Measurements from ENCODE around the gene AGO4.
A peak's percentile ranks its signal among the peaks of the same experiment; 100 is the strongest.
"Not testable (repeated sequence)": the region's sequence is repeated elsewhere in the genome, so short reads cannot be mapped to it uniquely, and the experiment has no call there.

The AGO4 gene

DNA sequence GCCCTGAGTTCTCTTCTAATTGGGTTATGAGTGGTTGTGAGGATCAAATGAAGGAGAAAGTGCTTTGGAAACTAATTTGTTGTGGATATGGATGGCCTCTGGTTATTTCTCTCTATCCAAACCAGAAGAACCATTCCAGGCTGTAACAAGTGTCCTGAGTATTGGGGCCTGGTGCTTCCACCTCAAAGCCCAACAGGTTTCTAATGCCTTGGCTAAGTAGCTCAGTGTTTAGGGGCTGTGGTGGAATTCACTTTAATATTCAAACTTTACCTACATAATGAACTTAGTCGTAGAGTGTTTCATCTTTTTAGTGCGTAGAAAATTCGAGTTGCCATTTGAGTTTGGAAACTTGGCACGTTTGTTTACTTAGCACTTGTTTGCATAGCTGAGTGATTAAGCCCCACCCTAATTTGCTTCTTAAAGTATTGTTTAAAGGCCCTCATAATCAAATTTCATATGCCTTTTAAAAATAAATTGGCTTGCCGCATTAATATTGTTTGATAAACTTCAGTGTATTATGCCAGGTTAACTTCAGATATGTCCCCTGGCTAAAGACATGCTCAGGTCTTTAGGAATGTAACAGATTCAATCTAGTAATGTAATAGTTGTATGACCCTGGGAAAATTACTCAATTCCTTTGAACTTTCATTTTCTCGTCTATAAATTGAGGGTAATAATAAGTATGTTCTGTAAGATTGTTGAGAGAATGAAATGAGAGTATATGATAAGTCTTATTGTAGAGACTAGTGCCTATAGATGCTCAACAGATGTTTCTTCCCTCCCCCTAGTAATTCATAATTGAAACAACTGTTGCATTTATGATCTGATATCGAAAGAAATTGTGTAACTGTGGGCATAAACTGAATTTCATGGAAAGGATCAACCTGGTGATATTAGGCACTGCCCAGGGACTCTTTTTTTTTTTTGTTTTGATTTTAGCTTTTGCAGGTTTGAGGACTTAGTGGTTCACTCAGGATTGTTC lies 1.6 kb downstream of the AGO4 start:
- no peak overlapping the region for H3K27ac ChIP-seq (ENCODE audit: low read length)
- peaks cover 4% of the 10 kb centered on the region for H3K4me1 ChIP-seq (ENCODE audit: low read length)
- H3K9me2 ChIP-seq (replicated peaks; ENCODE audit: insufficient read depth, low read length), result no peaks in the 10 kb centered on the region
- H4K20me1 ChIP-seq (ENCODE audit: insufficient read depth, low read length), result no peaks in the 10 kb centered on the region
- H3K9me3 ChIP-seq (replicated peaks; ENCODE audit: insufficient read depth, low read length), result no peaks in the 10 kb centered on the region
- peak overlapping the region; percentile 57 for H2AFZ ChIP-seq (ENCODE audit: low read length)
- no peaks in the 10 kb centered on the region for H3K79me2 ChIP-seq (ENCODE audit: low read length)
- H3F3A ChIP-seq (ENCODE audit: insufficient read depth, low read length), result 0 out of 2 replicates have a peak, but pooled peaks cover 6% of the 10 kb centered on the region
- DNase-seq, result no peak
- no peaks in the 10 kb centered on the region for H3K36me3 ChIP-seq (replicated peaks; ENCODE audit: insufficient read depth, low read length)
- peak overlapping the region; percentile 58 for H3K4me2 ChIP-seq (ENCODE audit: low read depth, low read length)
- peak overlapping the region; percentile 70; the same call in 1 of the 2 replicates for H3K9ac ChIP-seq (ENCODE audit: low read length)
- H3K27me3 ChIP-seq (replicated peaks; ENCODE audit: insufficient read depth, low read length), result no peaks in the 10 kb centered on the region
- TF ChIP-seq EZH2phosphoT487 (IDR thresholded peaks at IDR 0.05; ENCODE audit: low read length) (no peak), EZH2 (optimal IDR thresholded peaks at IDR 0.05; ENCODE audit: low read depth, low read length) (no peak)
- TF ChIP-seq, protein P1, sequence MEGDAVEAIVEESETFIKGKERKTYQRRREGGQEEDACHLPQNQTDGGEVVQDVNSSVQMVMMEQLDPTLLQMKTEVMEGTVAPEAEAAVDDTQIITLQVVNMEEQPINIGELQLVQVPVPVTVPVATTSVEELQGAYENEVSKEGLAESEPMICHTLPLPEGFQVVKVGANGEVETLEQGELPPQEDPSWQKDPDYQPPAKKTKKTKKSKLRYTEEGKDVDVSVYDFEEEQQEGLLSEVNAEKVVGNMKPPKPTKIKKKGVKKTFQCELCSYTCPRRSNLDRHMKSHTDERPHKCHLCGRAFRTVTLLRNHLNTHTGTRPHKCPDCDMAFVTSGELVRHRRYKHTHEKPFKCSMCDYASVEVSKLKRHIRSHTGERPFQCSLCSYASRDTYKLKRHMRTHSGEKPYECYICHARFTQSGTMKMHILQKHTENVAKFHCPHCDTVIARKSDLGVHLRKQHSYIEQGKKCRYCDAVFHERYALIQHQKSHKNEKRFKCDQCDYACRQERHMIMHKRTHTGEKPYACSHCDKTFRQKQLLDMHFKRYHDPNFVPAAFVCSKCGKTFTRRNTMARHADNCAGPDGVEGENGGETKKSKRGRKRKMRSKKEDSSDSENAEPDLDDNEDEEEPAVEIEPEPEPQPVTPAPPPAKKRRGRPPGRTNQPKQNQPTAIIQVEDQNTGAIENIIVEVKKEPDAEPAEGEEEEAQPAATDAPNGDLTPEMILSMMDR (IDR thresholded peaks at IDR 0.05; ENCODE audit: low read length), result no peak
- peak overlapping the region; percentile 84 for H3K4me3 ChIP-seq (ENCODE audit: low read length)

DNA sequence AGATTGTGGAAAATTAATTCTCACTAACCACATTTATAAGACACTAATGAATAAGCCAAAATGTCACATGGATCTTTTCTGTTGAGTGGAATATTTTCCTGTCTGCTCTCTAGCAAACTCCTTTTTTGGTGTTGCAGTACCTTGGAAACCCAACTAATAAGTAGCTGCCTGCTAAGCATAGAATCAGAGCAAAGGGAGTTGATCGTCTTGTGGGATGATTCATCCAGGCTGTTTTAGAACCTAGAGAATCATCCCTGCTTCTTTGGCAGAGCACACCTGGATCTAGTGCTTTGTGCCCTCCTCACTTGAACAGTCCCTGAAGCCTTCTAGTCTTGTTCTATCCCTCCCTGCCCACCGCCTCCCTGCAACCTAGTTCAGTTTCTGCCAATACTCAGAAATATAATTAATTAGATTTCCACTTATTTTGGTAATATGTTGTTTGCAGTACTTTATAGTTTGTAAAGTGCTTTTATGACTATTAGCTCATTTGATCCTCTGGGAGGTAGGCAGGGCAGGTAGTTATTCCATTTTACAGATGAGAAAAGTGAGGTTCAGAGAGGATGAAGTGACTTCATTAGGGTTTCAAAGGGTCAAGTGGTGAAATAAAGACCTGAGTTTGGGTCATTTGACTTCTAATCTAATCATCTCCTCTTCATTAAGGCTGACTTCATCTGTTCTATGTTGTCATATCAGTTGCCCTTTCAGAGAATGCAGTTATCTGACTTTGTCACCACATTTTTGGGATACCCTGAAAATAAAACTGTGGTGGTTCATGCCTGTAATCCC lies 2.5 kb downstream of the AGO4 start:
- Histone ChIP-seq H3K36me3 (replicated peaks; ENCODE audit: insufficient read depth, low read length) (no peaks in the 10 kb centered on the region), H4K20me1 (ENCODE audit: insufficient read depth, low read length) (no peaks in the 10 kb centered on the region), H3K4me2 (ENCODE audit: low read depth, low read length) (no peak overlapping the region), H3K9me2 (replicated peaks; ENCODE audit: insufficient read depth, low read length) (no peaks in the 10 kb centered on the region), H3F3A (ENCODE audit: insufficient read depth, low read length) (0 out of 2 replicates have a peak, but pooled peaks cover 6% of the 10 kb centered on the region), H3K27me3 (replicated peaks; ENCODE audit: insufficient read depth, low read length) (no peaks in the 10 kb centered on the region), H3K4me3 (ENCODE audit: low read length) (no peak overlapping the region), H3K27ac (ENCODE audit: low read length) (no peak overlapping the region), H3K79me2 (ENCODE audit: low read length) (no peaks in the 10 kb centered on the region), H3K9ac (ENCODE audit: low read length) (no peak overlapping the region), H3K4me1 (ENCODE audit: low read length) (peaks cover 4% of the 10 kb centered on the region), H2AFZ (ENCODE audit: low read length) (no peak overlapping the region), H3K9me3 (replicated peaks; ENCODE audit: insufficient read depth, low read length) (no peaks in the 10 kb centered on the region)
- TF ChIP-seq EZH2 (optimal IDR thresholded peaks at IDR 0.05; ENCODE audit: low read depth, low read length) (no peak), EZH2phosphoT487 (IDR thresholded peaks at IDR 0.05; ENCODE audit: low read length) (no peak)
- TF ChIP-seq, protein P1 (IDR thresholded peaks at IDR 0.05; ENCODE audit: low read length), result no peak
- DNase-seq, result no peak

DNA sequence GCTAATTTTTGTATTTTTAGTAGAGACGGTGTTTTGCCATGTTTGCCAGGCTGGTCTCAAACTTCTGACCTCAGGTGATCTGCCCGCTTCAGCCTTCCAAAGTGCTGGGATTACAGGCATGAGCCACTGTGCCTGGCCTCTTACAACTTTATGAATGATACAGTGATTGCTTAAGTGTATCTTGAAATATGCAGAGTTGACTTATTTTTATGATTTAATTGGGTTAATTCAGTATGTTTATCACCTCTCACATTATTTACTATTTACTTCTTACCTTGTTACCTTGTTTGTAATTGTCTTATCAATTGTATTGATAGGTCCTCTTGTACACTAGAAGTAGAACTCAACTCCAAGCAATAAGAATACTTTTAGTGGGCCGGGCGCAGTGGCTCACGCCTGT lies 4.9 kb downstream of the AGO4 start:
- H4K20me1 ChIP-seq (ENCODE audit: insufficient read depth, low read length); H3K4me1 ChIP-seq (ENCODE audit: low read length); H3K79me2 ChIP-seq (ENCODE audit: low read length); H3K9me2 ChIP-seq (replicated peaks; ENCODE audit: insufficient read depth, low read length); DNase-seq; H3K4me2 ChIP-seq (ENCODE audit: low read depth, low read length); H3K9me3 ChIP-seq (replicated peaks; ENCODE audit: insufficient read depth, low read length); H3K4me3 ChIP-seq (ENCODE audit: low read length); H2AFZ ChIP-seq (ENCODE audit: low read length); H3K27ac ChIP-seq (ENCODE audit: low read length); H3K27me3 ChIP-seq (replicated peaks; ENCODE audit: insufficient read depth, low read length); H3K9ac ChIP-seq (ENCODE audit: low read length); H3K36me3 ChIP-seq (replicated peaks; ENCODE audit: insufficient read depth, low read length); H3F3A ChIP-seq (ENCODE audit: insufficient read depth, low read length): not testable (repeated sequence)
